Keratinocyte (primary cell): ENCODE results near the gene F5. TPM values are rescaled to one million over a fixed set of nuclear protein-coding genes. Genes with fewer than 3 reads are reported as not detected.

Source experiments
- DNase-seq: peaks from one replicate; pipeline ENCODE4 v3.0.0-alpha.2; 2011; ENCODE audit warnings: low read depth, missing footprints, low spot score
- FAIRE-seq: peaks from 2 replicates; lab custom pipeline; 2011; peaks lifted over from hg19 to GRCh38; lab: Jason Lieb, UNC
- H2AFZ ChIP-seq: 2 replicates; pipeline ENCODE4 v1.6.0; 2012; ENCODE audit warnings: low read length, control low read depth, inconsistent platforms; ENCODE audit not compliant: control insufficient read depth
- H3K27ac ChIP-seq: 2 replicates; pipeline ENCODE4 v1.5.1; 2011; ENCODE audit warnings: low read length; ENCODE audit not compliant: control insufficient read depth, insufficient read depth
- H3K27me3 ChIP-seq: 3 replicates; pipeline ENCODE4 v1.6.0; 2011; ENCODE audit warnings: low read length; ENCODE audit not compliant: control insufficient read depth, insufficient read depth; ENCODE audit errors: extremely low read depth
- H3K36me3 ChIP-seq, 2 experiments: 2 replicates in 1 of 2; 3 replicates in 1 of 2; pipeline ENCODE4 v1.5.1; 2011; ENCODE audit warnings: low read length in 2 of 2, mild to moderate bottlenecking in 1 of 2; ENCODE audit not compliant: control insufficient read depth in 2 of 2, insufficient read depth in 2 of 2; ENCODE audit errors: extremely low read depth in 1 of 2
- H3K4me1 ChIP-seq: 3 replicates; pipeline ENCODE4 v1.5.1; 2011; ENCODE audit warnings: low read length; ENCODE audit not compliant: control insufficient read depth, insufficient read depth; ENCODE audit errors: extremely low read depth
- H3K4me2 ChIP-seq: 3 replicates; pipeline ENCODE4 v1.6.0; 2011; ENCODE audit warnings: low read depth, low read length; ENCODE audit not compliant: control insufficient read depth, insufficient read depth; ENCODE audit errors: extremely low read depth
- H3K4me3 ChIP-seq, 3 experiments: fragments of 200-600 bp in 1 of 3; sonication (generic) in 1 of 3; 2 replicates in 2 of 3; 3 replicates in 1 of 3; pipeline ENCODE4 v1.5.1; 2011 to 2016; ENCODE audit warnings: low read length in 3 of 3, mild to moderate bottlenecking in 3 of 3, control low read depth in 2 of 3, inconsistent platforms in 1 of 3, low read depth in 1 of 3, mixed read lengths in 1 of 3, mixed run types in 1 of 3, moderate library complexity in 1 of 3; ENCODE audit not compliant: control insufficient read depth in 2 of 3, insufficient read depth in 2 of 3; ENCODE audit errors: extremely low read depth in 1 of 3
- H3K79me2 ChIP-seq: 2 replicates; pipeline ENCODE4 v1.6.0; 2012; ENCODE audit warnings: low read length; ENCODE audit not compliant: control insufficient read depth, insufficient read depth
- H3K9ac ChIP-seq: 3 replicates; pipeline ENCODE4 v1.6.0; 2011; ENCODE audit warnings: low read length; ENCODE audit not compliant: control insufficient read depth, insufficient read depth; ENCODE audit errors: extremely low read depth
- H3K9me1 ChIP-seq: 3 replicates; pipeline ENCODE4 v1.6.0; 2011; ENCODE audit warnings: low read length; ENCODE audit not compliant: control insufficient read depth, insufficient read depth; ENCODE audit errors: extremely low read depth
- H3K9me3 ChIP-seq: 2 replicates; pipeline ENCODE4 v1.5.1; 2012; ENCODE audit warnings: low read depth, low read length; ENCODE audit not compliant: control insufficient read depth
- H4K20me1 ChIP-seq: 3 replicates; pipeline ENCODE4 v1.6.0; 2011; ENCODE audit warnings: low read length; ENCODE audit not compliant: control insufficient read depth, insufficient read depth; ENCODE audit errors: extremely low read depth
- EZH2 ChIP-seq: IDR thresholded peaks from one replicate; pipeline ENCODE4 v1.6.1; 2012; ENCODE audit warnings: inconsistent platforms, mild to moderate bottlenecking, low read length, moderate library complexity
- dilution Hi-C: fragments of 300-500 bp; cut with MboI; formaldehyde crosslinking; loops from one replicate; pipeline ENCODE4 v1.7.0; 2020; ENCODE audit warnings: low sequenced_read_pairs; ENCODE audit not compliant: extremely low pct_ligation_motif_present
- polyA plus RNA-seq, 5 experiments: library from polyadenylated mRNA; depleted of rRNA in 3 of 5; stranded (reverse) in 3 of 5; stranded (forward) in 1 of 5; unstranded in 1 of 5; fragments of >200 nt; gene quantifications; 1 replicate in 1 of 5; 2 replicates in 3 of 5; 3 replicates in 1 of 5; pipeline versions ENCODE4 v1.2.1 to v1.2.3, GENCODE V29; 2011 to 2012; ENCODE audit warnings: missing spikeins in 2 of 5, low read depth in 1 of 5, low replicate concordance in 1 of 5
- TF ChIP-seq, protein P1 (sequence below), 3 experiments: IDR thresholded peaks in 1 of 3; conservative IDR thresholded peaks in 1 of 3; optimal IDR thresholded peaks in 1 of 3; 2 replicates in 2 of 3; 3 replicates in 1 of 3; pipeline versions ENCODE3 to v1.5.1; 2011; ENCODE audit warnings: low read length in 3 of 3, mild to moderate bottlenecking in 3 of 3, moderate library complexity in 2 of 3, control low read depth in 1 of 3, inconsistent platforms in 1 of 3; ENCODE audit not compliant: insufficient read depth in 2 of 3; ENCODE audit errors: extremely low read depth in 1 of 3

F5 gene
- polyA plus RNA-seq, 1 donor (not counting 4 experiments of a cell fraction or from before 2014, with no cell fraction given), result 0.01 TPM

DNA sequence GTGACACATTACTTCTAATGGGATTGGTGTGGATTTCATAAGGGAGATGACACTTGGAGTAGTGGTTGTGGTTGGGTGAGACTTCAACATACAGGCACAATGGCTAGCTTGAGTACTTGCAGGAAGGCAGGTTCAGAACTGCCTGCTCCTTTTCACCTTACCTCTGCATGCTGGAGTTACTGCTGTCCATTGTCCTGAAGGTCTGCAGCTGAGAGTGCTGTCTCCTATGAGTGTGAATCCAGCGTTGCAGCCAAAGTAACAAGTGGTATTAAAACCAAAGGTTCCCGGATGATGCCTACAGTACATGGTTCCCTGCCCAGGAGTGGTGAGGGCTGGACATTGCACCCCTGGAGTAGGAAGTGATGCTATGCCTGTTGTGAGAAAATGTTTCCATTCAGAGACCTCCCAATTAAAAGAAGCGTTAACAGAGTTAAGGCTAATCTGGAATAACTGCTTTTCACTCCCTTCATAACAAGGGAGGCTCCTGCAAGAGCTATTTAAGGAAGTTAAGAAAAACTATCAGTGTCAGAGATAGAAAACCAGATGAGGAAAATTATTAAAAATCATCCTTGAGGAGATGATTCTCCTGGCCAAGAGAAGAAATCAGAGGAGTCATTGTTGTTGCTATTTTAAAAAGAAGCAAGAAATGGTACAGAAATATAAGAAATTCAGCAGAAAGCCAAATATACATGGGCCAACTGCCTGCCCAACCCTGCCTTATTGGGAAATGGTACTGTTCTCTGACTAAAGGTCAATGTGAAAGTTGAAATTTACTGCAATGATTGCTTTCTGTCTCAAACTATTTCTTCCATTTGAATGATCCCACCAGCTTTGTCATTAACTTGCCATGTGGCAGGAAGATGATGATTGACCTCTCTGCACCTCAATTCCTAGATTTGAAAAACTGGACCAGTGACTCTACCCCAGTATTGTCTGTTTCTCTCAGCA, 9.8 kb upstream of the F5 start:
- Histone ChIP-seq H3K36me3 (no peaks in the 10 kb centered on the region), H3K4me3 (no peak overlapping the region), H3K9me1 (no peaks in the 10 kb centered on the region), H2AFZ (no peak overlapping the region), H3K4me1 (no peaks in the 10 kb centered on the region), H3K9me3 (no peaks in the 10 kb centered on the region), H3K9ac (no peak overlapping the region), H3K27me3 (peaks cover 2% of the 10 kb centered on the region), H4K20me1 (no peaks in the 10 kb centered on the region), H3K79me2 (no peaks in the 10 kb centered on the region), H3K4me2 (no peak overlapping the region), H3K27ac (no peak overlapping the region)
- DNase-seq (no peak), FAIRE-seq (peak; percentile 66)
- TF ChIP-seq EZH2, result no peak
- dilution Hi-C loops, result no loop called here

DNA sequence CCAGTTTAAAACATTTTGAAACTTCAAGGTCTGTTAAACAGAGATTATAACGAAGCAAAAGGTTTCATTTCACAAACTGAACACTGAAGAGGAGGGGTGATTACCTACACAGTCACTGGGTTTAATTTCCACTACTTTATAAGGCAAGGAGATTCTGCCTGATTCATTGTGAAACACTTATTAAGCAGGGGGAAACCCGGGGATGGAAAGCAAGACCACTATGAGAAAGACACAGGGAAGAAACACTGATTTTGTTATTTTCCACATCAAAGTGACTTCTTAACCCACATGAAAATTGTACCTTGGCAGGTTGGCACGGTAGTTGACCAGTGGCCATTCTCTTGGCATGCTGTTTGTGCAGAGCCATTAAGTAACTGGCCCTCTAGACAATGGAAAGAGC, 8.1 kb upstream of the F5 start:
- Histone ChIP-seq H3K27me3 (peaks cover 2% of the 10 kb centered on the region), H3K4me2 (no peak overlapping the region), H3K9me3 (no peaks in the 10 kb centered on the region), H3K9ac (no peak overlapping the region), H3K9me1 (no peaks in the 10 kb centered on the region), H3K4me1 (no peaks in the 10 kb centered on the region), H3K4me3 (no peak overlapping the region), H4K20me1 (no peaks in the 10 kb centered on the region), H3K36me3 (no peaks in the 10 kb centered on the region), H3K79me2 (no peaks in the 10 kb centered on the region), H3K27ac (no peak overlapping the region), H2AFZ (no peak overlapping the region)
- no peak for DNase-seq
- FAIRE-seq, result no peak
- TF ChIP-seq, protein P1, sequence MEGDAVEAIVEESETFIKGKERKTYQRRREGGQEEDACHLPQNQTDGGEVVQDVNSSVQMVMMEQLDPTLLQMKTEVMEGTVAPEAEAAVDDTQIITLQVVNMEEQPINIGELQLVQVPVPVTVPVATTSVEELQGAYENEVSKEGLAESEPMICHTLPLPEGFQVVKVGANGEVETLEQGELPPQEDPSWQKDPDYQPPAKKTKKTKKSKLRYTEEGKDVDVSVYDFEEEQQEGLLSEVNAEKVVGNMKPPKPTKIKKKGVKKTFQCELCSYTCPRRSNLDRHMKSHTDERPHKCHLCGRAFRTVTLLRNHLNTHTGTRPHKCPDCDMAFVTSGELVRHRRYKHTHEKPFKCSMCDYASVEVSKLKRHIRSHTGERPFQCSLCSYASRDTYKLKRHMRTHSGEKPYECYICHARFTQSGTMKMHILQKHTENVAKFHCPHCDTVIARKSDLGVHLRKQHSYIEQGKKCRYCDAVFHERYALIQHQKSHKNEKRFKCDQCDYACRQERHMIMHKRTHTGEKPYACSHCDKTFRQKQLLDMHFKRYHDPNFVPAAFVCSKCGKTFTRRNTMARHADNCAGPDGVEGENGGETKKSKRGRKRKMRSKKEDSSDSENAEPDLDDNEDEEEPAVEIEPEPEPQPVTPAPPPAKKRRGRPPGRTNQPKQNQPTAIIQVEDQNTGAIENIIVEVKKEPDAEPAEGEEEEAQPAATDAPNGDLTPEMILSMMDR (optimal IDR thresholded peaks at IDR 0.05 in 1 of 3, IDR thresholded peaks at IDR 0.05 in 1 of 3, conservative IDR thresholded peaks at IDR 0.05 in 1 of 3; ENCODE audit: extremely low read depth in 1 of 3, insufficient read depth in 2 of 3, low read length in 3 of 3), result no peak
- TF ChIP-seq EZH2, result no peak
- dilution Hi-C loops, result no loop called here
